ENCODE results near the gene SEPTIN5. TPM values are rescaled to one million over a fixed set of nuclear protein-coding genes. Genes with fewer than 3 reads are reported as not detected.
A peak's percentile ranks its signal among the peaks of the same experiment; 100 is the strongest.

Gene SEPTIN5
- polyA plus RNA-seq, 1 of the 3 experiments (the other 2 are of a cell fraction): 14.0 TPM

DNA sequence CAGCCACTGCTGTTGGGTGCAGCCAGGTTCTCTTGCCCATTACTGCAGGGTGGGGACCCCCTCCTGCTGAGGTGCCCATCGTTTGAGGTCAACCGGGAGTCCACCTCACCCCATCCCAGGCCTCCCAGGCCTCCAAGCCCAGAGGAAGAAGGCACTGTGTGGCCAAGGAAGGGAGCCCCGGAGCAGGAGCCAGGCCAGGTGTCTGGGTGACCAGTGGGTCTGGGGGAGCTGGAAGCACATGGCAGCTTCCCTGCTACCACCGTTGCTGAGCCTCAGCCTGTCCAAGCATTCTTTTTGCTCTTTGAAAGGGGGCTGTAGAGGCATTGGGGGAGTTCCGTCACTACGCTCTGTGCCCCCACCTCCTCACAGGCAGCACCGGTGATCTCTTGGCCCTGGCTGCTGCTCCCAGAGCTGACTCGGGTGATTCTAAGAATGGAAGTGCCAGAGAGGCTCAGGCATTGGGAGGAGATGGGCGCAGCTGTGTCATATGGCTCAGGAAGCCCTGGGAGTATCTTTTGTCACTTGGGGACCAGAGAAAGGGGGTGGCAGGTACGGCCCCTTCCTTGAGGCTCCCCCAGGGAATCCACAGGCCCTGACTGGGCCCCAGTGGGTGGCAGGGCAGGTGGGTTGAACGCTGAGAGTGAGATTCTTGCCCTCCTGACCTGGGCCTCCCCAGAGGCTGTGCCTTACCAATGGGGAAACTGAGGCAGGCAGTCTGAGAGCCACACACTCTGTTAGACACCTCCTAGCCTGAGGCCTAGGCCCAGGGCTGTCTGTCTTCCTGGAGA is 1.9 kb downstream of the SEPTIN5 start:
- POLR2A ChIA-PET: interaction anchor here (1.1 kb wide), 1 partner anchor 20 kb away, joined by 3 read pairs; no protein-coding TSS in a partner anchor

More for the DNA sequence above, 1.9 kb downstream of the SEPTIN5 start:
- peaks cover 0 to 42% of the 10 kb centered on the region in 2 experiments; a peak in 1 of 4 replicates for H3K4me1 ChIP-seq (ENCODE audit: control insufficient read depth in 1 of 2, insufficient read depth in 2 of 2, low read depth in 1 of 2, low read length in 1 of 2)
- no CpG with 5 or more reads among the region's 11 CpGs for WGBS (ENCODE audit: low lambda C conversion rate)
- no peaks in the 10 kb centered on the region for H3K9me2 ChIP-seq
- H3K9me3 ChIP-seq: no peaks in the 10 kb centered on the region
- H3K27me3 ChIP-seq (ENCODE audit: insufficient read depth): no peaks in the 10 kb centered on the region
- H2AFZ ChIP-seq (ENCODE audit: low read depth): no peak overlapping the region
- H3K9ac ChIP-seq: no peak overlapping the region
- no peaks in the 10 kb centered on the region for H3F3A ChIP-seq (replicated peaks; ENCODE audit: insufficient read depth)
- TF ChIP-seq, protein P1, sequence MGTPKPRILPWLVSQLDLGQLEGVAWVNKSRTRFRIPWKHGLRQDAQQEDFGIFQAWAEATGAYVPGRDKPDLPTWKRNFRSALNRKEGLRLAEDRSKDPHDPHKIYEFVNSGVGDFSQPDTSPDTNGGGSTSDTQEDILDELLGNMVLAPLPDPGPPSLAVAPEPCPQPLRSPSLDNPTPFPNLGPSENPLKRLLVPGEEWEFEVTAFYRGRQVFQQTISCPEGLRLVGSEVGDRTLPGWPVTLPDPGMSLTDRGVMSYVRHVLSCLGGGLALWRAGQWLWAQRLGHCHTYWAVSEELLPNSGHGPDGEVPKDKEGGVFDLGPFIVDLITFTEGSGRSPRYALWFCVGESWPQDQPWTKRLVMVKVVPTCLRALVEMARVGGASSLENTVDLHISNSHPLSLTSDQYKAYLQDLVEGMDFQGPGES (IDR thresholded peaks at IDR 0.05; ENCODE audit: low read depth, low read length): no peak
- TF ChIP-seq CHD2 (IDR thresholded peaks at IDR 0.05; ENCODE audit: low read length, partially characterized antibody): no peak
- TF ChIP-seq, protein P2, sequence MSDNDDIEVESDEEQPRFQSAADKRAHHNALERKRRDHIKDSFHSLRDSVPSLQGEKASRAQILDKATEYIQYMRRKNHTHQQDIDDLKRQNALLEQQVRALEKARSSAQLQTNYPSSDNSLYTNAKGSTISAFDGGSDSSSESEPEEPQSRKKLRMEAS (IDR thresholded peaks at IDR 0.05; ENCODE audit: low read depth): no peak
- TF ChIP-seq, protein P3, sequence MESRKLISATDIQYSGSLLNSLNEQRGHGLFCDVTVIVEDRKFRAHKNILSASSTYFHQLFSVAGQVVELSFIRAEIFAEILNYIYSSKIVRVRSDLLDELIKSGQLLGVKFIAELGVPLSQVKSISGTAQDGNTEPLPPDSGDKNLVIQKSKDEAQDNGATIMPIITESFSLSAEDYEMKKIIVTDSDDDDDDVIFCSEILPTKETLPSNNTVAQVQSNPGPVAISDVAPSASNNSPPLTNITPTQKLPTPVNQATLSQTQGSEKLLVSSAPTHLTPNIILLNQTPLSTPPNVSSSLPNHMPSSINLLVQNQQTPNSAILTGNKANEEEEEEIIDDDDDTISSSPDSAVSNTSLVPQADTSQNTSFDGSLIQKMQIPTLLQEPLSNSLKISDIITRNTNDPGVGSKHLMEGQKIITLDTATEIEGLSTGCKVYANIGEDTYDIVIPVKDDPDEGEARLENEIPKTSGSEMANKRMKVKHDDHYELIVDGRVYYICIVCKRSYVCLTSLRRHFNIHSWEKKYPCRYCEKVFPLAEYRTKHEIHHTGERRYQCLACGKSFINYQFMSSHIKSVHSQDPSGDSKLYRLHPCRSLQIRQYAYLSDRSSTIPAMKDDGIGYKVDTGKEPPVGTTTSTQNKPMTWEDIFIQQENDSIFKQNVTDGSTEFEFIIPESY (IDR thresholded peaks at IDR 0.05; ENCODE audit: borderline replicate concordance, low read depth): no peak
- TF ChIP-seq, protein P4, sequence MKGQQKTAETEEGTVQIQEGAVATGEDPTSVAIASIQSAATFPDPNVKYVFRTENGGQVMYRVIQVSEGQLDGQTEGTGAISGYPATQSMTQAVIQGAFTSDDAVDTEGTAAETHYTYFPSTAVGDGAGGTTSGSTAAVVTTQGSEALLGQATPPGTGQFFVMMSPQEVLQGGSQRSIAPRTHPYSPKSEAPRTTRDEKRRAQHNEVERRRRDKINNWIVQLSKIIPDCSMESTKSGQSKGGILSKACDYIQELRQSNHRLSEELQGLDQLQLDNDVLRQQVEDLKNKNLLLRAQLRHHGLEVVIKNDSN (IDR thresholded peaks at IDR 0.05; ENCODE audit: borderline replicate concordance, low read depth): no peak
- TF ChIP-seq SIN3A (IDR thresholded peaks at IDR 0.05; ENCODE audit: borderline replicate concordance, low read depth, low read length): no peak
- TF ChIP-seq EZH2phosphoT487 (IDR thresholded peaks at IDR 0.05; ENCODE audit: borderline replicate concordance, low read depth): no peak
- TF ChIP-seq GABPA (IDR thresholded peaks at IDR 0.05; ENCODE audit: low read depth): no peak
- TF ChIP-seq FOXM1 (IDR thresholded peaks at IDR 0.05; ENCODE audit: low read depth): no peak
- TF ChIP-seq RXRA (IDR thresholded peaks at IDR 0.05; ENCODE audit: borderline replicate concordance, low read depth): no peak
- no peak for TF ChIP-seq FOXJ3 (CRISPR knock-in tag; IDR thresholded peaks at IDR 0.05)
- TF ChIP-seq YY1 (IDR thresholded peaks at IDR 0.05; ENCODE audit: low read depth): no peak
- no peak for TF ChIP-seq RAD21 (IDR thresholded peaks at IDR 0.05; ENCODE audit: low read length)
- no peak for TF ChIP-seq TCF12 (IDR thresholded peaks at IDR 0.05)
- TF ChIP-seq, protein P5, sequence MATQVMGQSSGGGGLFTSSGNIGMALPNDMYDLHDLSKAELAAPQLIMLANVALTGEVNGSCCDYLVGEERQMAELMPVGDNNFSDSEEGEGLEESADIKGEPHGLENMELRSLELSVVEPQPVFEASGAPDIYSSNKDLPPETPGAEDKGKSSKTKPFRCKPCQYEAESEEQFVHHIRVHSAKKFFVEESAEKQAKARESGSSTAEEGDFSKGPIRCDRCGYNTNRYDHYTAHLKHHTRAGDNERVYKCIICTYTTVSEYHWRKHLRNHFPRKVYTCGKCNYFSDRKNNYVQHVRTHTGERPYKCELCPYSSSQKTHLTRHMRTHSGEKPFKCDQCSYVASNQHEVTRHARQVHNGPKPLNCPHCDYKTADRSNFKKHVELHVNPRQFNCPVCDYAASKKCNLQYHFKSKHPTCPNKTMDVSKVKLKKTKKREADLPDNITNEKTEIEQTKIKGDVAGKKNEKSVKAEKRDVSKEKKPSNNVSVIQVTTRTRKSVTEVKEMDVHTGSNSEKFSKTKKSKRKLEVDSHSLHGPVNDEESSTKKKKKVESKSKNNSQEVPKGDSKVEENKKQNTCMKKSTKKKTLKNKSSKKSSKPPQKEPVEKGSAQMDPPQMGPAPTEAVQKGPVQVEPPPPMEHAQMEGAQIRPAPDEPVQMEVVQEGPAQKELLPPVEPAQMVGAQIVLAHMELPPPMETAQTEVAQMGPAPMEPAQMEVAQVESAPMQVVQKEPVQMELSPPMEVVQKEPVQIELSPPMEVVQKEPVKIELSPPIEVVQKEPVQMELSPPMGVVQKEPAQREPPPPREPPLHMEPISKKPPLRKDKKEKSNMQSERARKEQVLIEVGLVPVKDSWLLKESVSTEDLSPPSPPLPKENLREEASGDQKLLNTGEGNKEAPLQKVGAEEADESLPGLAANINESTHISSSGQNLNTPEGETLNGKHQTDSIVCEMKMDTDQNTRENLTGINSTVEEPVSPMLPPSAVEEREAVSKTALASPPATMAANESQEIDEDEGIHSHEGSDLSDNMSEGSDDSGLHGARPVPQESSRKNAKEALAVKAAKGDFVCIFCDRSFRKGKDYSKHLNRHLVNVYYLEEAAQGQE (IDR thresholded peaks at IDR 0.05; ENCODE audit: low read depth, low read length): no peak
- TF ChIP-seq, protein P6, sequence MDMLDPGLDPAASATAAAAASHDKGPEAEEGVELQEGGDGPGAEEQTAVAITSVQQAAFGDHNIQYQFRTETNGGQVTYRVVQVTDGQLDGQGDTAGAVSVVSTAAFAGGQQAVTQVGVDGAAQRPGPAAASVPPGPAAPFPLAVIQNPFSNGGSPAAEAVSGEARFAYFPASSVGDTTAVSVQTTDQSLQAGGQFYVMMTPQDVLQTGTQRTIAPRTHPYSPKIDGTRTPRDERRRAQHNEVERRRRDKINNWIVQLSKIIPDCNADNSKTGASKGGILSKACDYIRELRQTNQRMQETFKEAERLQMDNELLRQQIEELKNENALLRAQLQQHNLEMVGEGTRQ (IDR thresholded peaks at IDR 0.05; ENCODE audit: borderline replicate concordance, low read depth, low read length): no peak
- TF ChIP-seq, protein P7, sequence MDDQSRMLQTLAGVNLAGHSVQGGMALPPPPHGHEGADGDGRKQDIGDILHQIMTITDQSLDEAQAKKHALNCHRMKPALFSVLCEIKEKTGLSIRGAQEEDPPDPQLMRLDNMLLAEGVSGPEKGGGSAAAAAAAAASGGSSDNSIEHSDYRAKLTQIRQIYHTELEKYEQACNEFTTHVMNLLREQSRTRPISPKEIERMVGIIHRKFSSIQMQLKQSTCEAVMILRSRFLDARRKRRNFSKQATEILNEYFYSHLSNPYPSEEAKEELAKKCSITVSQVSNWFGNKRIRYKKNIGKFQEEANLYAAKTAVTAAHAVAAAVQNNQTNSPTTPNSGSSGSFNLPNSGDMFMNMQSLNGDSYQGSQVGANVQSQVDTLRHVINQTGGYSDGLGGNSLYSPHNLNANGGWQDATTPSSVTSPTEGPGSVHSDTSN (IDR thresholded peaks at IDR 0.05): no peak
- DNase-seq: no peak
- peaks cover 0 to 3% of the 10 kb centered on the region in 2 experiments for H3K36me3 ChIP-seq (replicated peaks in 1 of 2; ENCODE audit: control insufficient read depth in 1 of 2, insufficient read depth in 2 of 2, low read length in 1 of 2)
- H3K4me2 ChIP-seq: no peak overlapping the region
- no peaks in the 10 kb centered on the region for H3K79me2 ChIP-seq (ENCODE audit: insufficient read depth)
- CTCF ChIA-PET: interaction anchor here (1.2 to 3.3 kb wide), 11 partner anchors 12 to 416 kb away, joined by 3 to 30 read pairs (median 5); no protein-coding TSS in a partner anchor
- no peaks in the 10 kb centered on the region for H4K20me1 ChIP-seq (ENCODE audit: insufficient read depth)
- no peak overlapping the region for H3K4me3 ChIP-seq (ENCODE audit: low read depth in 2 of 2, low read length in 1 of 2)
- H3K27ac ChIP-seq (ENCODE audit: low read depth in 2 of 2, low read length in 1 of 2): peak overlapping the region in 1 of 2 experiments; percentile 55; a peak in 1 of 4 replicates
